ENCODE measurements around the gene GFPT2. TPM values are rescaled to one million over a fixed set of nuclear protein-coding genes. Genes with fewer than 3 reads are reported as not detected.
A peak's percentile ranks its signal among the peaks of the same experiment; 100 is the strongest.

Gene GFPT2
- total and polyA plus RNA-seq, 2 of the 8 experiments (the other 6 are each of a cell fraction or from before 2014, with no cell fraction given): 83.7 to 143 TPM

DNA sequence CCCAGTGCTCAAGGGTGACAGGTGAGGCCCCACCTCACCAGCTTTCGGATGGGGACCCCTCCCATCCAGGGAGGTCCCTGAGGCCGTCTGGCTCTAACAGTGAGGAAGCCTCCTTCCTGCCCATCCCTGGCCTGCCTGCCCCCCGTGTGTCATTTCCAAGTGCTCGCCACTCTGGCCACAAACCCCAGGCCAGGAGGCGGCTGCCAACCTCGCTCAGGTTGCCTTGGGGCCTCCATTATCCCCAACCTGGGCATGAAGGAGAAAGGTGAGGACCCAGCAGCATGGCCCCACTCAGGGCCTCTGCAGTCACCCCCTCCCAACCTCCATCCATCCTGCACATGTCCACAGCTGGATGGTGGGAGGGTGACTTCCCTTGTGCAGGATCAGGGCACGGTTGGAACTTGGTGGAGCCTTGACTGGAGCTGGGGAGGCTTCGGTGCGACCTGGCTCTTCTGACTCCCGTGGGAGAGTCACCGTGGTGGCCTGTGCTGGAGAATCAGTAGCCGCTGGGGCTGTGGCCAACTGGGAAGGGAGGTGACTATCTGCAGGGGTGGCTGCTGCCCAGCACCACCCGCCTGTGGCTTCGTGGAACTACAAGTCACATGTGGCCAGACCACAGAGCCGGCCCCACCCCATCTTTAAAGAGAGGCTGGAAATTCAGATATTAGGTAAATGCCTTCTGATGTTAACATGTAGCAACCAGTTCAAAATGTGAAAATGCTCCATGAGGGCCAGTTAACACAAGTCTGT, 37.5 kb upstream of the GFPT2 start (continued):
- TF ChIP-seq, protein P1, sequence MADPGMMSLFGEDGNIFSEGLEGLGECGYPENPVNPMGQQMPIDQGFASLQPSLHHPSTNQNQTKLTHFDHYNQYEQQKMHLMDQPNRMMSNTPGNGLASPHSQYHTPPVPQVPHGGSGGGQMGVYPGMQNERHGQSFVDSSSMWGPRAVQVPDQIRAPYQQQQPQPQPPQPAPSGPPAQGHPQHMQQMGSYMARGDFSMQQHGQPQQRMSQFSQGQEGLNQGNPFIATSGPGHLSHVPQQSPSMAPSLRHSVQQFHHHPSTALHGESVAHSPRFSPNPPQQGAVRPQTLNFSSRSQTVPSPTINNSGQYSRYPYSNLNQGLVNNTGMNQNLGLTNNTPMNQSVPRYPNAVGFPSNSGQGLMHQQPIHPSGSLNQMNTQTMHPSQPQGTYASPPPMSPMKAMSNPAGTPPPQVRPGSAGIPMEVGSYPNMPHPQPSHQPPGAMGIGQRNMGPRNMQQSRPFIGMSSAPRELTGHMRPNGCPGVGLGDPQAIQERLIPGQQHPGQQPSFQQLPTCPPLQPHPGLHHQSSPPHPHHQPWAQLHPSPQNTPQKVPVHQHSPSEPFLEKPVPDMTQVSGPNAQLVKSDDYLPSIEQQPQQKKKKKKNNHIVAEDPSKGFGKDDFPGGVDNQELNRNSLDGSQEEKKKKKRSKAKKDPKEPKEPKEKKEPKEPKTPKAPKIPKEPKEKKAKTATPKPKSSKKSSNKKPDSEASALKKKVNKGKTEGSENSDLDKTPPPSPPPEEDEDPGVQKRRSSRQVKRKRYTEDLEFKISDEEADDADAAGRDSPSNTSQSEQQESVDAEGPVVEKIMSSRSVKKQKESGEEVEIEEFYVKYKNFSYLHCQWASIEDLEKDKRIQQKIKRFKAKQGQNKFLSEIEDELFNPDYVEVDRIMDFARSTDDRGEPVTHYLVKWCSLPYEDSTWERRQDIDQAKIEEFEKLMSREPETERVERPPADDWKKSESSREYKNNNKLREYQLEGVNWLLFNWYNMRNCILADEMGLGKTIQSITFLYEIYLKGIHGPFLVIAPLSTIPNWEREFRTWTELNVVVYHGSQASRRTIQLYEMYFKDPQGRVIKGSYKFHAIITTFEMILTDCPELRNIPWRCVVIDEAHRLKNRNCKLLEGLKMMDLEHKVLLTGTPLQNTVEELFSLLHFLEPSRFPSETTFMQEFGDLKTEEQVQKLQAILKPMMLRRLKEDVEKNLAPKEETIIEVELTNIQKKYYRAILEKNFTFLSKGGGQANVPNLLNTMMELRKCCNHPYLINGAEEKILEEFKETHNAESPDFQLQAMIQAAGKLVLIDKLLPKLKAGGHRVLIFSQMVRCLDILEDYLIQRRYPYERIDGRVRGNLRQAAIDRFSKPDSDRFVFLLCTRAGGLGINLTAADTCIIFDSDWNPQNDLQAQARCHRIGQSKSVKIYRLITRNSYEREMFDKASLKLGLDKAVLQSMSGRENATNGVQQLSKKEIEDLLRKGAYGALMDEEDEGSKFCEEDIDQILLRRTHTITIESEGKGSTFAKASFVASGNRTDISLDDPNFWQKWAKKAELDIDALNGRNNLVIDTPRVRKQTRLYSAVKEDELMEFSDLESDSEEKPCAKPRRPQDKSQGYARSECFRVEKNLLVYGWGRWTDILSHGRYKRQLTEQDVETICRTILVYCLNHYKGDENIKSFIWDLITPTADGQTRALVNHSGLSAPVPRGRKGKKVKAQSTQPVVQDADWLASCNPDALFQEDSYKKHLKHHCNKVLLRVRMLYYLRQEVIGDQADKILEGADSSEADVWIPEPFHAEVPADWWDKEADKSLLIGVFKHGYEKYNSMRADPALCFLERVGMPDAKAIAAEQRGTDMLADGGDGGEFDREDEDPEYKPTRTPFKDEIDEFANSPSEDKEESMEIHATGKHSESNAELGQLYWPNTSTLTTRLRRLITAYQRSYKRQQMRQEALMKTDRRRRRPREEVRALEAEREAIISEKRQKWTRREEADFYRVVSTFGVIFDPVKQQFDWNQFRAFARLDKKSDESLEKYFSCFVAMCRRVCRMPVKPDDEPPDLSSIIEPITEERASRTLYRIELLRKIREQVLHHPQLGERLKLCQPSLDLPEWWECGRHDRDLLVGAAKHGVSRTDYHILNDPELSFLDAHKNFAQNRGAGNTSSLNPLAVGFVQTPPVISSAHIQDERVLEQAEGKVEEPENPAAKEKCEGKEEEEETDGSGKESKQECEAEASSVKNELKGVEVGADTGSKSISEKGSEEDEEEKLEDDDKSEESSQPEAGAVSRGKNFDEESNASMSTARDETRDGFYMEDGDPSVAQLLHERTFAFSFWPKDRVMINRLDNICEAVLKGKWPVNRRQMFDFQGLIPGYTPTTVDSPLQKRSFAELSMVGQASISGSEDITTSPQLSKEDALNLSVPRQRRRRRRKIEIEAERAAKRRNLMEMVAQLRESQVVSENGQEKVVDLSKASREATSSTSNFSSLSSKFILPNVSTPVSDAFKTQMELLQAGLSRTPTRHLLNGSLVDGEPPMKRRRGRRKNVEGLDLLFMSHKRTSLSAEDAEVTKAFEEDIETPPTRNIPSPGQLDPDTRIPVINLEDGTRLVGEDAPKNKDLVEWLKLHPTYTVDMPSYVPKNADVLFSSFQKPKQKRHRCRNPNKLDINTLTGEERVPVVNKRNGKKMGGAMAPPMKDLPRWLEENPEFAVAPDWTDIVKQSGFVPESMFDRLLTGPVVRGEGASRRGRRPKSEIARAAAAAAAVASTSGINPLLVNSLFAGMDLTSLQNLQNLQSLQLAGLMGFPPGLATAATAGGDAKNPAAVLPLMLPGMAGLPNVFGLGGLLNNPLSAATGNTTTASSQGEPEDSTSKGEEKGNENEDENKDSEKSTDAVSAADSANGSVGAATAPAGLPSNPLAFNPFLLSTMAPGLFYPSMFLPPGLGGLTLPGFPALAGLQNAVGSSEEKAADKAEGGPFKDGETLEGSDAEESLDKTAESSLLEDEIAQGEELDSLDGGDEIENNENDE (IDR thresholded peaks at IDR 0.05; ENCODE audit: insufficient replicate concordance, low read length): no peak
- peak in 1 of 2 experiments; percentile 19; a peak in 2 of 4 replicates for TF ChIP-seq RAD21 (IDR thresholded peaks at IDR 0.05 in 1 of 2, conservative IDR thresholded peaks at IDR 0.05 in 1 of 2; ENCODE audit: low read depth in 2 of 2, low read length in 2 of 2)
- TF ChIP-seq, protein P2, sequence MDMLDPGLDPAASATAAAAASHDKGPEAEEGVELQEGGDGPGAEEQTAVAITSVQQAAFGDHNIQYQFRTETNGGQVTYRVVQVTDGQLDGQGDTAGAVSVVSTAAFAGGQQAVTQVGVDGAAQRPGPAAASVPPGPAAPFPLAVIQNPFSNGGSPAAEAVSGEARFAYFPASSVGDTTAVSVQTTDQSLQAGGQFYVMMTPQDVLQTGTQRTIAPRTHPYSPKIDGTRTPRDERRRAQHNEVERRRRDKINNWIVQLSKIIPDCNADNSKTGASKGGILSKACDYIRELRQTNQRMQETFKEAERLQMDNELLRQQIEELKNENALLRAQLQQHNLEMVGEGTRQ (IDR thresholded peaks at IDR 0.05; ENCODE audit: low read length): peak; percentile 36
- TF ChIP-seq, protein P3, sequence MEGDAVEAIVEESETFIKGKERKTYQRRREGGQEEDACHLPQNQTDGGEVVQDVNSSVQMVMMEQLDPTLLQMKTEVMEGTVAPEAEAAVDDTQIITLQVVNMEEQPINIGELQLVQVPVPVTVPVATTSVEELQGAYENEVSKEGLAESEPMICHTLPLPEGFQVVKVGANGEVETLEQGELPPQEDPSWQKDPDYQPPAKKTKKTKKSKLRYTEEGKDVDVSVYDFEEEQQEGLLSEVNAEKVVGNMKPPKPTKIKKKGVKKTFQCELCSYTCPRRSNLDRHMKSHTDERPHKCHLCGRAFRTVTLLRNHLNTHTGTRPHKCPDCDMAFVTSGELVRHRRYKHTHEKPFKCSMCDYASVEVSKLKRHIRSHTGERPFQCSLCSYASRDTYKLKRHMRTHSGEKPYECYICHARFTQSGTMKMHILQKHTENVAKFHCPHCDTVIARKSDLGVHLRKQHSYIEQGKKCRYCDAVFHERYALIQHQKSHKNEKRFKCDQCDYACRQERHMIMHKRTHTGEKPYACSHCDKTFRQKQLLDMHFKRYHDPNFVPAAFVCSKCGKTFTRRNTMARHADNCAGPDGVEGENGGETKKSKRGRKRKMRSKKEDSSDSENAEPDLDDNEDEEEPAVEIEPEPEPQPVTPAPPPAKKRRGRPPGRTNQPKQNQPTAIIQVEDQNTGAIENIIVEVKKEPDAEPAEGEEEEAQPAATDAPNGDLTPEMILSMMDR (IDR thresholded peaks at IDR 0.05; ENCODE audit: control extremely low read depth in 1 of 3, insufficient read depth in 1 of 3, low read depth in 1 of 3, low read length in 3 of 3): peak; percentile 14 to 46 (median 25); a peak in 3 of 4 replicates

Measured in H1 (cell line).